ENCODE results near the gene RAB37.

GRCh38 chr17:74750039-74750326, 12.9 kb downstream of the RAB37 start:
- TF ChIP-seq GATA3 (IDR thresholded peaks at IDR 0.05; ENCODE audit: low read depth, low read length), result no peak
- TF ChIP-seq GATA2 (IDR thresholded peaks at IDR 0.05; ENCODE audit: low read depth, low read length), result no peak

Measured in SH-SY5Y (cell line).